ENCODE data around the gene CYP1B1.
"Not testable (repeated sequence)": the region's sequence is repeated elsewhere in the genome, so short reads cannot be mapped to it uniquely, and the experiment has no call there.

The CYP1B1 gene

DNA sequence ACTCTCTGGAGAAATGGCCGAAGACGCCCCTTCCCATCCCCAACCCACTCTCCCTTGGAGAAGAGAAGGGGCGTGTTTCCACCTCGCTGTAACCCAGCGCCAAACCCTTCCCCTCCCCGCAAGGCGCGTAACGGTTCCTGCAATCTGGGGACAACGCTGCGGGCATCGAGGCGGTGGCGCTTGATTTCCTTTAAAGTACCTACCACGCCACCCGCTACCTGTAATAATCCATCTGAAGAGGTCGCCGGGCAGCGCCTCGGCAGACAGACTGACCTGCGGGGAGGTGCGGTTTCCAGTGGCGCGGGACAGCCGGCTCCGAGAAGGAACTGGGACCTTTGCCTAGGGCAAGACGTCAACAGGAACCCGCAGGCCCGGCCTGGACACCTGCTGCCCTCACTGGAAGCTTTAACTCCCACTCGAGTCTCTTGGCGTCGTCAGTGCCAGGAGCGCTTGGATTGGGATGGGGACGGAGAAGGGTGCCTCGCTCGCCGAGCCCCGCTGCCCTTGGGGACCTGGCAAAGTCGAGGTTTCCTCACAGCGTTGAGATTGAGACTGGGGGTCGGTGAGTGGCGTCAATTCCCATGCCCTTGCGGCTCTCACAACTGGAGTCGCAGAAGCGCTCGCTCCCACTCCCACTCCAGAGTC, at the start of gene CYP1B1:
Gene CYP1B1 (minus strand): TSS at position 645 of the 645 bp plus-strand sequence. CDS start 763 bp downstream, outside the sequence.
- no peak for DNase-seq

DNA sequence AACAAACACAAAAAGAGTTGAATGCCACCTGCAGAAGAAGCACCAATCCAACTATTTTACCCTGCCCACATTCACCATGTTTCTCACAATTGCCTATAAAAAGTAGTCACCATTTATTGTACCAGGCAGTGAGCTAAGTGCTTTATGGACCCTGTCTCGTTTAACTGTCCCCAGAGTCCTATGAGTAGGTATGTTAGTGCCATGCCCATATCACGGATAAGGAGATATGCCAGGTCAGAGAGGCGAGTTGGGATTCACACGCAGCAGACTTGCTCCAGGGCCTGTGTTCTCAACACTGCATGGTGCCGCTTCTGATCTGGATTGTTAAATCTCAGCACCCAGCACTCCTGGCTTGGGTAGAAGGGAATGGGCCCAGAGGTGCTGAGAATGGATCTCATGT, 49.1 kb upstream of the CYP1B1 start:
- DNase-seq = no peak

- no peak for DNase-seq
These were observed 48.0 kb upstream of the CYP1B1 start for GRCh38 chr2:38123911-38124310.

DNA sequence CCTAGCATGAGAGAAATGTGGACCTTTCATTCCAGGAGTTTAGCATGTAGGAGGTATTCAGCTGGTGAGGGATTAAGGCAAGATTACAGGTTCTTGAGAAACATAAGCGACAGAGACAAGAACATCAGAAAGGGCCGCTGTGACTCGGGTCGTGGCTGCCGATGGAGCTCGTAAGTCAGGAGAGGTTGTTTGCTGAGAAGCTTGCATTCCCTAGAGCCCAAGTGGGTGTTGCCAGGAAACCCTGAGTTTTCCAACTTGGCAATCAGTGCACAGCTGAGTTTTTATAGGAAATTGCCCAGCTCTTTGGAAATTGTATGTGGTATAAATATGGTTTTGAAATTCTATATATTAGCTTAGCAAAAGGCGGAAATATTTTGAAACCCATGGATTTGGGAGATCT, 46.4 kb upstream of the CYP1B1 start:
- DNase-seq = no peak

- no peak for DNase-seq
These were observed 45.5 kb upstream of the CYP1B1 start for GRCh38 chr2:38121481-38121880.

DNA sequence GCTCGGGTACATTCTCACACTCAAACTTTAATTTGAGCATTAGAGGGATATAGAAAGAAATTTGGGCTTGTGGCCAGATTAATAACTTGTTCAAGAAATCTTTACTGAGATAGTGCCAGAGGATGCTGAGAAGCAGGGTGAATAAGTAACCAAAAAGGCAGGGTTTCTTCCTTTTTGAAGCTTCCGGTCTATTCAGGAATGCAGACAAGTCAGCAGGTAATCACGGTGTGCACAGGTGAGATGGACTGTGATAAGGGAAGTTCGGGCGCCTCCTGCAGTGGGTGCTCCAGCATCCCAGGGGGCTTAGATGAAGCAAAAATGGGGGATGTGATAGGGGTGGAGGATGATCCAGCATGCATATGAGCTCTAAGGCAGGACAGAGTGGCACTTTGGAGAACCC, 44.9 kb upstream of the CYP1B1 start:
- DNase-seq = no peak

DNA sequence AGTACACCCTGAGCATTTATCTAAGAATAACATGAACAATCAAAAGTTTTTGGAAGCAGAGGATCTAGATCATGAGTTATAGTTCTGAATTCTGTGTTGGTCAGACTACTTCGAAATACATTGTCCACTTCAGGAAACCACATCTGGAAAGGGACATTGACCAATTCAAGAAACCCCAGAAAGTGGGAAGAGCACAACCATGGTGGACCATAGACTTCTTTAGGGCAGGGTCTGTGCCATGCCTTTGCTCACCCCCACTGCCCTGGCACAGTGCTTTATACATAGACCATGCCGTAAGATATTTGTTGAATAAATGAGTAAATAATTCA, 44.3 kb upstream of the CYP1B1 start:
- no peak for DNase-seq

DNA sequence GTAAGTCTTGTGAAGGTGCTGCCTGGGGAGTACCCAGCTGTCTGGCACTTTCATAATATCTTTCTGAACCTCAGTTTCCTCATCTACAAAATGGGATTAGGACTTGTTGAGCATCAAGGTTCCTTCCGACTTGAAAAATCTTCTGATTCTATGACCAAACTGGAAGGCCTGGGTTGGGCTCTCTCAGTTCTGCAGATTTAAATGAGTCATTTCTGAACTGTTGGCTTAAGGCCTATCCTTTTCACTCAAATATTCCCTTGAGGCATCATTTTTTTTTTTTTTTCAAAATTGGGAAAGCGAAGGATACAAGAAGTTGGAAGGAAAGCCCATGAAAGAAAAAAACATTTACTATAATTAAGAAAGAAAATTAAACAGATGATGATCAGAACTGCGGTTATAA, 40.8 kb upstream of the CYP1B1 start:
- no peak for DNase-seq

- peak; percentile 46 for DNase-seq
These were observed 39.5 kb upstream of the CYP1B1 start for GRCh38 chr2:38115216-38116032.

DNA sequence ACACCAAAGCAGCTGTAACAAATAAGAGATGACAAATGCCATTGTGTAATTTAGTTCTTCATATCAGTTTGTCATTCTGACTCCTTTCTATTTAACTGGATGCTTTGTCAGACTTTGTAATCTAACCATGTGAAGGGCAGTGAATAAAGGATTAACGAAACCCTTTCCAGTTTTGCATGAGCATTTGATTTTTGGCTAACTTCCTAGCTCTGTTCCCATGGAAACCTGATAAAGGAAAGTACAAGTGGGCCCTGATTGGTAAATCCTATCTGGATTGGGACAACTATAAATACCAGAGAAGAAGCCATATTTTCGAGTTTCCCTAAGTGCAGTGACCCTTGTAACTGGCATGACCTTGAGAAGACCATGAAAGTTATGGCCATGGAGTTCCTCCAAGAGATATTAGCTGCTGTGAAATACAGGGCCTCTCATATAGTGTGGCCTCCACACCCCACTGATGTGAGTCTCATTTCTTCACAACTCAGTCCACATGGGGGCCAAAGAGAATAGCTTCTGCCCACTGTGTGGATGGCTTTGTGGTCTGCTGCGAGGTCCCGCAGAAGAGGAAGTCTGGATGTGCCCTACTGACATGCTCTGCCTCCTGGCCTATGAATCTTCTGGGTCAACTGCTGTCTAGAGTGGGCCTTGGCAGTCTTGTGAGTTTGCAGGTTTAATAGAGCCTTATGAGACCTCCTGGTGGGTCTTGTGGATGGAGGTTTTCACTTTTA, 38.2 kb upstream of the CYP1B1 start:
- DNase-seq = peak; percentile 17

DNA sequence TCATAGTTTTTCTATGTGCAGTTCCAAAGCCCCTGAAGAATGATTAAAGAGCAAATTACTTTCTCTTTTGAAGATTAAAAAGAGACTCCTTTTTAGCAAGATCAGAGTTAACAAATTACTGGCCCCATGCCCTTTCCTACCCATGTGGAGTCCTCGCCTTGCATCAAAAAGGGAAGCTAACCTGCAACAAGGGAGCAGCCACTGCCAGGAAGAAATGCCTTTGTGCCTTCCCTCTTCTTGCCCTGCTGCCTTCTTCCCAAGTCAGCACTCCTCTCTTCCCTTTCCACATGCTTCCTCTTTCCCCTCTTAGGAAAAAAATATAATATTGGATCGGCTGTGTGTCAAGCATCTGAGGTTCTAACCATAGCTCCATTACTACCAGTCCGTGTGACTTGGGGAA, 37.1 kb upstream of the CYP1B1 start:
- no peak for DNase-seq

- DNase-seq = not testable (repeated sequence)
These were observed 35.4 kb upstream of the CYP1B1 start for GRCh38 chr2:38111350-38111749.

DNA sequence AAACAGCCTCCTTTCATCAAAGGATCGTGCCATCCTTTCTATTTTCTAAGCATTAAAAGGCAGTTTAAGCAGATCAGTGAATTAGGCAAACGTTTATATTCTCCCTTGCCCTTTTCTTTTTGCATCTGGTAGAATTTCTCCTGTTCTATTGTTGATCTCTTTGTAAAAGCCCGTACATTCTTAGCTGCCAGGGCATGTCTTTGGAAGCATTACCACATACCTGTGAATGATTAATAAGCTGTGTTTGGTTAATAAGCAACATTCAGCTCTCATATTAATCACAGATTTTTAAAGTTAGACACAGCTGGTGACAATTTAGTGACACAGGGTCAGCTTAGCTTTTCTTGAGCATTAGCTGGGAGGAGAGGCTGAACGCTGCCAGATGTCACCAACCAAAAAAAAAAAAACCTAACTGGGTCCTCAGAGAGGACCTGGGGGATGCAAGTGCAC, 33.8 kb upstream of the CYP1B1 start:
- DNase-seq = no peak

DNA sequence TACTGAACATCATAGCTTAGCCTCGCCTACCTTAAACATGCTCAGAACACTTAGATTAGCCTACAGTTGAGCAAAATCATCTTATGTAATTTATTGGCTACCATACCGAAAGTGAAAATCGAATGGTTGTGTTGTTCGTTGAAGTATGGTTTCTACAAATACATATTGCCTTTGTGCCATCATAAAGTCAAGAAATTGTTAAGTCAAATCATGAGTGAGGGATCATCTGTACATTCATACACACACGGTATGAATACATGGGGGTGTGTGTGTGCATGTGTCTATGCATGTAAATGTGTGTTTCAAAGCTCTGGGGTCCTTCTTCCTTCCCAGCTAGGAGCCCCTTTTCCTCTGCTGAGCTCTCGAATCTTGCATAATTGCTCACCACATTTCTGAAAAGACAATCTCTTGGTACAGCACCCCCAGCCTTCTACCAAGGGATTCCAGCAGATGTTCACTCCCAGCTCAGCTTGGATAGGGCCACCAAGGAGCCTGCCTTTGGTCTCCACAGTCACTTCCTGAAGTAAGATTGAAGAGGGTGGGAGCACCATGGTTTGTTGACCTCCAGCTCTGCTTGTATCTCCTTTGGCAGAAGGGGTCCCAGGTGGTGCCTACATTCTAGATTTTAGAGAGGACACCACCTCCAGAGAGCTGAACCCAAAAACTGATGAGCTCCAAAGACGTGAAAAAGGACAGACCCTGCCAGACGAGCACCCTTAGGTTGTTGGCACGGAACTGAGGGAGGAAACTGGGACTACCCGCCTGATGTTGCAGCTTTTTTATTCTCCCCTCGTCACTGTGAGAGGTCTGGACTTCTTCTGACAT, 33.2 kb upstream of the CYP1B1 start:
- no peak for DNase-seq

DNA sequence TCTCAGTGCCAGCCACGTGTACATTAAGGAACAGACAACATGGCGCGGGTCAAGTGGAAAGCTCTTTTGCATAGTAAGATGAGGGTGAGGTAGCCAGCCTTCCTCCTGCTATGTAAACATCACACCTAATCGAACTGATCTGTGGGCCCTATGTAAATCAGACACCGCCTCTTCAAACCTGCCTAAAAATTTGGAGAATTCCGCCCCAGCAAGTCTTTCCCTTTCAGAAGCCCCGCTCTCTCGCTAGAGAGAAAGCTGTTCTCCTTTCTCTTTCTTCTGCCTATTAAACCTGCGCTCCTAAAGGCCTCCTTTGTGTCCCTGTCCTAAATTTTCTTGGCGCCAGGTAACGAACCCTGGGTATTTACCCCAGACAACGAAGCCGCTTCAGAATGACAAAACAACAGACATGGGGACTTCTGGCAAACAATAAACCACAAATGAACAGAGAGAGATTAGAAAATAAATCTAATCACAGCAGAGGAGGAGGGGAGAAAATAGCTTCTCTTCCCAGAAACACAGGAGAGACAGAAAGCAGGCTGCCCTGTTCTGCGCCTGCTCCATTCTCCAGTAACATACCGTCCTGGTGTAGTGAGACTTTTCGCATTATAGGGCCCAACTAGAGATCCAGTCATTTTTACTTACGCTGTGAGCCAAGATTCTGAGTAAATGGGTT, 31.9 kb upstream of the CYP1B1 start:
- no peak for DNase-seq

- DNase-seq = no peak
These were observed 30.6 kb upstream of the CYP1B1 start for GRCh38 chr2:38106405-38107094.

DNA sequence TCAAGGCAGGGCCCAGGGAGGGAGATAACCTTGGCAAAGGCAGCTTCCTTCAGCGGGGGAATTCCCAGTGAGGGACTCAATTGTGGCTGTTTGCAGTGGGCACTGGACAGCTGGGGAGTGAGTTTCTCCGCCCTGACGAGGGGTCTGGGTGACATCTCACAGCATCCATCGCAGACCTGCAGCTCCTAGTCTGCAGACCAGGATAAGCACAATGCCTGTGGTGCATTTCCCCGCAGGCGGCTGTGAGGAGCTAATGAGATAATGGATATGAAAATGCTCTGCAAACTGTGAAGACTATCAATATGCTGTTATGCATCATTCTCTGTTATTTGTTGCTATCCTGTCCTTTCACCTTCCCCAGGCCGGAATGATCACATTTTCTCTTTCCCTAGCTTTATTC, 30.0 kb upstream of the CYP1B1 start:
- no peak for DNase-seq

DNA sequence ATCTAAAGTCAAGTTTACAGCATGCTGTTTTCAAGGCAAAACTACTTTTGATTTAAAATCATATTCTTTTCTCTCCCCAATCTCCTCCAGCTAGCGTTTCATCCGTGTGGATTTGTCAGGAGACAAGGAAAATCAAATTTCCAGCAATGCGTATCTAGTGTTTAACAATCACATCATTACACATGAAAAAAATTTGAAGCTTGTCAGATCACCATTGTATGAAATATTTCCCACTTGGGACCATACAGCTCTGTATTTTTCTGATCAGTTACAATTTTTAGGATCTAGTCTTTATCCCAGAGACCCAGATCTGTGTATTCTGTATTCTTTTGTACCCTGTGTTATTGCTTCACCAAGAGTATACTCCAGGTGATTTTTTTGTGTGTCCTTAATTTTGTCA, 28.6 kb upstream of the CYP1B1 start:
- DNase-seq = no peak

DNA sequence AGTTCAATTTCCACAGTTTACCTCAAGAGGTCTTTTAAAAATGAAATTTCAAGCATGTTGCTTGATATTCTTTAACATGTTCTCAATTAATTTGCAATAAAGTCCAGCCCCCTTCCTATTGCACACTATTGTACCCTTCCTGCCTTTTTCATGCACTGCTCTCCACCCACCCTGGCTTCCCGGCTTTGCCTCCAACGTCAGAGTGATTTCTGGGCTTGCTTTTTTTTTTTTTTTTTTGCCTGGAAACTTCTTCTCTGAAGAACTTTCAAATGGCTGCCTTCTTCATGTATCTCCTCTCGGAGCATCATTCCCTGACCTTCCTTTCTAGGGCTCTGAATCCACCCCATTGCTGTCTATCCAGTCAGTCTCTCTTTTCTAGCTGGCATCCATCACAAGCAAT, 24.4 kb upstream of the CYP1B1 start:
- no peak for DNase-seq

GRCh38 chr2:38099099-38100028, 23.4 kb upstream of the CYP1B1 start:
- no peak for DNase-seq

All from midbrain (tissue), 1 donor.